DND-41 (cell line): Measurements from ENCODE around the gene RAD21L1.

ENCODE experiments used
- ATAC-seq: fragments of 200-7000 bp; cut with Tn5 transposase; 3 replicates; pipeline ENCODE4 v1.9.1; 2021; ENCODE audit warnings: low read depth; ENCODE audit not compliant: insufficient read depth
- DNase-seq: peaks from one replicate; pipeline ENCODE4 v3.0.0-alpha.2; 2020
- H2AFZ ChIP-seq: 2 replicates; pipeline ENCODE4 v1.6.0; 2012; ENCODE audit warnings: low read depth, low read length
- H3K27ac ChIP-seq: 2 replicates; pipeline ENCODE4 v1.5.1; 2012; ENCODE audit warnings: low read length, inconsistent platforms
- H3K27me3 ChIP-seq: fragments of 200-600 bp; sonication (generic); 2 replicates; pipeline ENCODE4 v1.6.0; 2012; ENCODE audit warnings: low read length, mild to moderate bottlenecking, inconsistent platforms; ENCODE audit not compliant: insufficient read depth, poor library complexity
- H3K36me3 ChIP-seq: 2 replicates; pipeline ENCODE4 v1.5.1; 2012; ENCODE audit warnings: low read length, inconsistent platforms; ENCODE audit not compliant: insufficient read depth
- H3K4me1 ChIP-seq: 2 replicates; pipeline ENCODE4 v1.5.1; 2012; ENCODE audit warnings: mild to moderate bottlenecking, low read length; ENCODE audit not compliant: insufficient read depth
- H3K4me2 ChIP-seq: 2 replicates; pipeline ENCODE4 v1.6.0; 2012; ENCODE audit warnings: mild to moderate bottlenecking, moderate library complexity, low read length, inconsistent platforms; ENCODE audit not compliant: insufficient read depth
- H3K4me3 ChIP-seq, 2 experiments: fragments of 200-600 bp in 1 of 2; shearing (Covaris generic) in 1 of 2; 2 replicates each; pipeline ENCODE4 v1.5.1; 2012 to 2016; ENCODE audit warnings: inconsistent platforms in 2 of 2, low read length in 2 of 2, mild to moderate bottlenecking in 2 of 2, low read depth in 1 of 2, moderate library complexity in 1 of 2
- H3K79me2 ChIP-seq: 2 replicates; pipeline ENCODE4 v1.6.0; 2012; ENCODE audit warnings: low read length, inconsistent platforms; ENCODE audit not compliant: insufficient read depth
- H3K9ac ChIP-seq: 2 replicates; pipeline ENCODE4 v1.6.0; 2012; ENCODE audit warnings: low read depth, mild to moderate bottlenecking, inconsistent platforms, low read length, moderate library complexity
- H3K9me3 ChIP-seq: 2 replicates; pipeline ENCODE4 v1.5.1; 2012; ENCODE audit warnings: low read length, moderate library complexity, mild to moderate bottlenecking, inconsistent platforms; ENCODE audit not compliant: insufficient read depth, severe bottlenecking
- H4K20me1 ChIP-seq: 2 replicates; pipeline ENCODE4 v1.6.0; 2012; ENCODE audit warnings: low read length; ENCODE audit not compliant: insufficient read depth
- EZH2 ChIP-seq: IDR thresholded peaks from 3 replicates; pipeline ENCODE4 v1.6.1; 2012; ENCODE audit warnings: borderline replicate concordance, low read depth, mild to moderate bottlenecking, moderate library complexity, low read length, inconsistent platforms; ENCODE audit not compliant: severe bottlenecking
- TF ChIP-seq, protein P1 (sequence below): IDR thresholded peaks from 2 replicates; pipeline ENCODE4 v1.5.1; 2012; ENCODE audit warnings: borderline replicate concordance, low read length, moderate library complexity, mild to moderate bottlenecking; ENCODE audit not compliant: poor library complexity, severe bottlenecking; ENCODE audit errors: extremely low read depth

The RAD21L1 gene

DNA sequence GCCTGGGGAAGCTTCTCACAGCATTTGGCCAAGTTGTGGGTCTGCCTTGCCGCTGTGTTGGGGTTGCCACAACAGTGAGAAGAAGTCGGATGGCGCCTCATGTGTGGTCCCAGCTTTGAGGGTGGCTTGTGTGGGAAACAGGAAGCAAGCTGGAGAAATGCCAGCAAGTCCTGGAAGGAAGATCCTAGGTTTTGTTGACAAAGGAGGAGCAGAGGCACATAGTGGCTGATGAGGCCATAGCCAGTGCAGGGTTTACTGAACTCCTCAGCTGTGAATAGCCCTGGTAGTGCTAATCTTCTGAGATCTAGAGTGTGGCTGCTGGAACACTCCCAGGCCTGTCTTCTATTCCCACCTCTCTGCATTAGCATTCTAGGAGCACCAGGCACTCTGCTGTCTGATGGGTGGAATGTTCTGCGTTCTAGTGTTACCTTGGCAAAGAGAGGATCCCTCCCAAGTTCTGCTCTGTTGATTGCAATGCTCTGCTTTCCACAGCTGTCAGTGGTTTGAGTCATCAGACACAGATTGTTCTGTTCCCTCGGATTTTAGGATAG lies 65.4 kb downstream of the RAD21L1 start:
- Histone ChIP-seq H2AFZ (no peak overlapping the region), H3K4me1 (peaks cover 7% of the 10 kb centered on the region; the same call in 1 of the 2 replicates), H3K27ac (no peak overlapping the region), H3K79me2 (no peaks in the 10 kb centered on the region), H3K36me3 (no peaks in the 10 kb centered on the region), H3K4me2 (no peak overlapping the region), H4K20me1 (peaks cover 2% of the 10 kb centered on the region; the same call in 1 of the 2 replicates), H3K9me3 (no peaks in the 10 kb centered on the region), H3K4me3 (no peak overlapping the region), H3K9ac (no peak overlapping the region), H3K27me3 (peaks cover 17% of the 10 kb centered on the region)
- ATAC-seq, result no peak
- no peak for TF ChIP-seq EZH2
- TF ChIP-seq, protein P1, sequence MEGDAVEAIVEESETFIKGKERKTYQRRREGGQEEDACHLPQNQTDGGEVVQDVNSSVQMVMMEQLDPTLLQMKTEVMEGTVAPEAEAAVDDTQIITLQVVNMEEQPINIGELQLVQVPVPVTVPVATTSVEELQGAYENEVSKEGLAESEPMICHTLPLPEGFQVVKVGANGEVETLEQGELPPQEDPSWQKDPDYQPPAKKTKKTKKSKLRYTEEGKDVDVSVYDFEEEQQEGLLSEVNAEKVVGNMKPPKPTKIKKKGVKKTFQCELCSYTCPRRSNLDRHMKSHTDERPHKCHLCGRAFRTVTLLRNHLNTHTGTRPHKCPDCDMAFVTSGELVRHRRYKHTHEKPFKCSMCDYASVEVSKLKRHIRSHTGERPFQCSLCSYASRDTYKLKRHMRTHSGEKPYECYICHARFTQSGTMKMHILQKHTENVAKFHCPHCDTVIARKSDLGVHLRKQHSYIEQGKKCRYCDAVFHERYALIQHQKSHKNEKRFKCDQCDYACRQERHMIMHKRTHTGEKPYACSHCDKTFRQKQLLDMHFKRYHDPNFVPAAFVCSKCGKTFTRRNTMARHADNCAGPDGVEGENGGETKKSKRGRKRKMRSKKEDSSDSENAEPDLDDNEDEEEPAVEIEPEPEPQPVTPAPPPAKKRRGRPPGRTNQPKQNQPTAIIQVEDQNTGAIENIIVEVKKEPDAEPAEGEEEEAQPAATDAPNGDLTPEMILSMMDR, result no peak
- no peak for DNase-seq

DNA sequence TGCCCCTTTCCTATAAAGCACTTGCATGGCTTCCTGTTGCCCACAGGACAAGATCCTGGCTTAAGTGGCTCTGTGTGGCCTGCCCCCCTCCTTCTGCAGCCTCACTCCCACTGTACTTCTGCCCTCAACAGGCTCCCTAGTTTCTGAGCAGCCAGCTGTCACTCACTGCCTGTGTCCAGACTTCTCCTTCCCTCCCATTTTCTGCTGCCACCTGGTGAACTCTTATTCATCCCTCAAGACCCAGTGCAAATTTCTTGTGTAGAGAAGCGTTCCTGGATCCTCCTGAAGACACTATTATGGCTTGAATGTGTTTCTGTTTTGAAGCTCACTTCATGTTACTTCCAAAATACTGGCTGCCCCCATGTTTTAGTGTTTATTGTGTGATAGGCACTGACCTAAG lies 66.8 kb downstream of the RAD21L1 start:
- no peaks in the 10 kb centered on the region for H3K9me3 ChIP-seq

DNA sequence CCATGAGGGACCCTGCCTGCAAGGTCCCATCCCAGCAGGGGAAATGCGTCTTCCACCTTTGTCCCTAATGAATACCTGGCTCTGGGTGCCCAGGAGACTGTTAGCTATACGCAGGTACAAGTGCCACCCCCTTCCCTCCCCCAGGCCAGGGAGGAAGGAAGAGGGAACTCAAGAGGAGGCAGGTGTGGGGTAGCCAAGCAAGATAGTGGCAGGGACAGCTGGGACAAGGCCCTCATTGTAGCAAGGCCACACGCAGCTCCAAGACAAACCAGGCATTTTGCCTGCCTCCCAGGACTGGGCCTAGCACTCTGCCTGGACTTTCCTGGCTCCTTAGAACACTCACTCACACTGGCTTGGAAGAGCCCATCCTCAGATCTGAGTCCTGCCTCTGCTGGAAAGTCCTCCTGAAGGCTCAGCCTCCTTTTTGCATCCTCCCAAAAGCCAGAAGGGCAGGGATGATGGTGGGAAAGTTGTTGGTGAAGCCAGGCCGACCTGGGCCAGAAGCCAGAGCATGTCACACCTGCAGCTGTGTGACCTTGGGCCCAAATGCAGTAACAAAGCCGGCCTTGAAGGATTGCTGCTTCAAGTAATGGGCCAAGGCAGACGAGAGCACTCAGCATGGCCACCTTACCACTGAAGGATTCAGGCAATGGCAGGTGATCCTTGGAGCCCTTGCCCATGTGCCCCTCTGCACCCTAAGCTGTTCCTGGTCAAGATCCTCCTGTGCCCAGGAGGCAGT lies 68.0 kb downstream of the RAD21L1 start:
- H3K27me3 ChIP-seq, result peaks cover 12% of the 10 kb centered on the region
- H3K27ac ChIP-seq, result no peak overlapping the region
- no peak overlapping the region for H3K9ac ChIP-seq
- no peak overlapping the region for H3K4me2 ChIP-seq
- H3K9me3 ChIP-seq, result no peaks in the 10 kb centered on the region
- no peaks in the 10 kb centered on the region for H3K4me1 ChIP-seq
- peaks cover 2% of the 10 kb centered on the region; the same call in 1 of the 2 replicates for H4K20me1 ChIP-seq
- no peak for DNase-seq
- no peak overlapping the region for H2AFZ ChIP-seq
- H3K4me3 ChIP-seq, result no peak overlapping the region
- TF ChIP-seq, protein P1, result no peak
- TF ChIP-seq EZH2, result no peak
- no peaks in the 10 kb centered on the region for H3K79me2 ChIP-seq
- no peaks in the 10 kb centered on the region for H3K36me3 ChIP-seq
- no peak for ATAC-seq

More for the DNA sequence above, 66.8 kb downstream of the RAD21L1 start:
- Histone ChIP-seq H3K27me3 (peaks cover 12% of the 10 kb centered on the region), H3K9ac (no peak overlapping the region), H3K79me2 (no peaks in the 10 kb centered on the region), H3K4me1 (no peaks in the 10 kb centered on the region), H3K4me3 (no peak overlapping the region), H3K36me3 (no peaks in the 10 kb centered on the region), H2AFZ (no peak overlapping the region), H4K20me1 (peaks cover 2% of the 10 kb centered on the region; the same call in 1 of the 2 replicates), H3K4me2 (no peak overlapping the region), H3K27ac (no peak overlapping the region)
- ATAC-seq (no peak), DNase-seq (no peak)
- TF ChIP-seq EZH2, result no peak
- TF ChIP-seq, protein P1, result no peak
